T-helper 17 cell (primary cell): ENCODE data around the gene KRAS. TPM values are rescaled to one million over a fixed set of nuclear protein-coding genes. Genes with fewer than 3 reads are reported as not detected.

Experiments used
- ATAC-seq: fragments of 150-1000 bp; cut with Tn5 transposase; 2 replicates; pipeline ENCODE4 v1.10.0; 2021; ENCODE audit warnings: mild to moderate bottlenecking, moderate library complexity
- DNase-seq, 3 donors: peaks; one replicate each; pipeline versions ENCODE4 v3.0.0 to v3.0.0-alpha.2; 2020 to 2021
- H3K9me3 ChIP-seq: one replicate; pipeline ENCODE4 v1.7.0; 2013; ENCODE audit warnings: low read length, mild to moderate bottlenecking; ENCODE audit not compliant: control insufficient read depth, poor library complexity, severe bottlenecking
- H3K27ac Mint-ChIP-seq: one replicate; pipeline ENCODE4 v1.8.0; 2022; ENCODE audit warnings: mild to moderate bottlenecking, moderate library complexity, mixed read lengths
- H3K27me3 Mint-ChIP-seq: one replicate; pipeline ENCODE4 v1.8.0; 2022; ENCODE audit warnings: mixed read lengths
- H3K36me3 Mint-ChIP-seq: one replicate; pipeline ENCODE4 v1.8.0; 2022; ENCODE audit warnings: low read depth, mixed read lengths
- H3K4me1 Mint-ChIP-seq: one replicate; pipeline ENCODE4 v1.8.0; 2022; ENCODE audit warnings: mild to moderate bottlenecking, mixed read lengths
- H3K4me3 Mint-ChIP-seq: one replicate; pipeline ENCODE4 v1.8.0; 2022; ENCODE audit warnings: mild to moderate bottlenecking, moderate library complexity, mixed read lengths
- total RNA-seq, 4 donors: library from RNA in 2 of 4; stranded (reverse) in 2 of 4; gene quantifications; one replicate each; pipeline ENCODE4 v1.2.3 and lab custom pipeline; 2022 to 2026

KRAS gene
- total RNA-seq, 2 donors from 2014 or later: 26.4 to 32.3 TPM

- ATAC-seq (peak; percentile 54), DNase-seq (peak; percentile 18 to 45 (median 35))
- Mint-ChIP-seq H3K27ac (peak overlapping the region; percentile 86), H3K27me3 (no peaks in the 10 kb centered on the region), H3K36me3 (peaks cover 2% of the 10 kb centered on the region), H3K4me1 (peaks cover 29% of the 10 kb centered on the region), H3K4me3 (peak overlapping the region; percentile 96)
- H3K9me3 ChIP-seq: no peaks in the 10 kb centered on the region
Measured at GRCh38 chr12:25249931-25250738, 594 bp downstream of the KRAS start.

DNA sequence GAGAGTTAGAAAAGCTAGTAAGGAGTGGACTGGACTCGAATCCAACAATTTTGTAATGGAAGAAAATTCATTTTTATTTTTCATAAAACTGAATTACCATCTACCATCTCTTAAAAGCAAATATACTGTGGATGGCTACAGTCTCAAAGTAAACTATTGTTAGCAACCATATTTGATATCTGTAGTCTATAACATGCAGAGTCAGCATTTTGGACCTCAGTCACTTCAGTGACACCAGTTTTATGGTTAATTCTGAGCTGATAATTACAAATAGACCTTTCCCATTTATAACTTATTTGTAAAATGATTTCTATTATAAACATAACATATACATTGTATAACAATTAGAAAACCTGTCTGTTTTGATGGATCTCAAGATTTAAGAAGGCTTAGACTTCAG lies 2.0 kb downstream of the KRAS start:
- H3K9me3 ChIP-seq: no peaks in the 10 kb centered on the region
- Mint-ChIP-seq H3K36me3 (peaks cover 2% of the 10 kb centered on the region), H3K4me3 (peak overlapping the region; percentile 96), H3K4me1 (peaks cover 28% of the 10 kb centered on the region), H3K27ac (peak overlapping the region; percentile 86), H3K27me3 (no peaks in the 10 kb centered on the region)
- no peak for ATAC-seq
- DNase-seq: no peak

DNA sequence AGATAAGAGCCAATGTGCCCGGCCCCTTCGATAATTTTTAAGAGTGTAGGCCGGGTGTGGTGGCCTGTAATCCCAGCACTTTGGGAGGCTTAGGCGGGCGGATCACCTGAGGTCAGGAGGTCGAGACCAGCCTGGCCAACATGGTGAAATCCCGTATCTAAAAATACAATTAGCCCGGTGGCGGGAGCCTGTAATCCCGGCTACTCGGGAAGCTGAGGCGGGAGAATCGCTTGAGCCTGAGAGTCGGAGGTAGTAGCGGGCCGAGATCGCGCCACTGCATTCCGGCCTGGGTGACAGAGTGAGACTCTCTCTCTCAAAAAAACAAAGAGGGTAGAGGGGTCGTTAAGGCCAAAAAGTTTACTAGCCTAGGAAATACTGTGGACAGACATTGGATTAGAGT lies 2.6 kb downstream of the KRAS start:
- Mint-ChIP-seq H3K27ac (peak overlapping the region; percentile 86), H3K4me3 (no peak overlapping the region), H3K27me3 (no peaks in the 10 kb centered on the region), H3K36me3 (peaks cover 2% of the 10 kb centered on the region), H3K4me1 (peaks cover 24% of the 10 kb centered on the region)
- DNase-seq (no peak), ATAC-seq (no peak)
- no peaks in the 10 kb centered on the region for H3K9me3 ChIP-seq

- no peak overlapping the region for H3K4me3 Mint-ChIP-seq
- H3K4me1 Mint-ChIP-seq: peaks cover 18% of the 10 kb centered on the region
- no peaks in the 10 kb centered on the region for H3K36me3 Mint-ChIP-seq
Measured at GRCh38 chr12:25245491-25245890, 5.2 kb downstream of the KRAS start.

GRCh38 chr12:25243680-25243990 lies 7.1 kb downstream of the KRAS start:
- no peaks in the 10 kb centered on the region for H3K9me3 ChIP-seq
- ATAC-seq: no peak
- H3K4me3 Mint-ChIP-seq: no peak overlapping the region
- DNase-seq: no peak
- H3K27me3 Mint-ChIP-seq: no peaks in the 10 kb centered on the region
- no peaks in the 10 kb centered on the region for H3K36me3 Mint-ChIP-seq
- H3K27ac Mint-ChIP-seq: peak overlapping the region; percentile 54
- H3K4me1 Mint-ChIP-seq: peaks cover 15% of the 10 kb centered on the region

More at GRCh38 chr12:25245491-25245890, 5.2 kb downstream of the KRAS start:
- no peak for DNase-seq
- ATAC-seq: no peak
- Mint-ChIP-seq H3K27me3 (no peaks in the 10 kb centered on the region), H3K27ac (peak overlapping the region; percentile 49)
- H3K9me3 ChIP-seq: no peaks in the 10 kb centered on the region

DNA sequence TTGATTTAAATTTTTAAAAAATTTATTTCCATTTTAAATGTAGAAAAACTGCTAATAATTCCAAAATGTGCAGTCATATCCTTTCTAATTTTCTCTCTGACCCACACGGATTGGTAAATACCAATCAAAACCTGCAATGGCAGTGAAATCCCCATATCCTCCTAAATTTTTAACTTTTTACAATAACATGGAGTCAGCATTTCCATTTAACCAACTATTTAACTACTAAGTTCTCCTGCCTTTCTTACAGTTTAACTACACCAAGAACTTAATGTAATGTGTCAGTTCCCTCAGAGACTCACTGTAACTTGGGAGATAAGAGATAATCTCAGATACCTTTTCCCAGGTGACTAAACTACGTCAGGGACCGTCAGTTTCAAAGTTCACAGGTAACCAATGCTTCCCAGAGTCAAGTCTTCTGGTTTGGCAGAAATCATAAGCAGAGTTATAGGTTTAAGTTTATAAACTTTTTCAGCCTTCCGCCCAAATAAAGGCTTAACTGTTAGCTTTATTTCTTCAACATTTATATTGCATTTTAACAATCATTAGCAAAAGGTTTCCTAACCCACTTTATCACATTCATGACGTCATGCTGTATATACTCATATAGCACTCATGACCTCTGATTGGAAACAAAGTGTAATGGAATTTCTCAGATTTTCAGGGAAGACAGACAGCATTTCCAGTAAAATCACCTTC lies 7.6 kb downstream of the KRAS start:
- peak overlapping the region; percentile 54 for H3K27ac Mint-ChIP-seq
- H3K36me3 Mint-ChIP-seq: no peaks in the 10 kb centered on the region
- H3K9me3 ChIP-seq: no peaks in the 10 kb centered on the region
- no peak for ATAC-seq
- H3K4me3 Mint-ChIP-seq: no peak overlapping the region
- H3K4me1 Mint-ChIP-seq: peaks cover 13% of the 10 kb centered on the region
- no peaks in the 10 kb centered on the region for H3K27me3 Mint-ChIP-seq
- no peak for DNase-seq

GRCh38 chr12:25241167-25242020 lies 9.3 kb downstream of the KRAS start:
- peaks cover 1% of the 10 kb centered on the region for H3K36me3 Mint-ChIP-seq
- H3K4me3 Mint-ChIP-seq: no peak overlapping the region
- ATAC-seq (peak; percentile 95), DNase-seq (no peak)
- no peaks in the 10 kb centered on the region for H3K9me3 ChIP-seq
- H3K27me3 Mint-ChIP-seq: no peaks in the 10 kb centered on the region
- H3K4me1 Mint-ChIP-seq: peaks cover 17% of the 10 kb centered on the region
- peak overlapping the region; percentile 66 for H3K27ac Mint-ChIP-seq

DNA sequence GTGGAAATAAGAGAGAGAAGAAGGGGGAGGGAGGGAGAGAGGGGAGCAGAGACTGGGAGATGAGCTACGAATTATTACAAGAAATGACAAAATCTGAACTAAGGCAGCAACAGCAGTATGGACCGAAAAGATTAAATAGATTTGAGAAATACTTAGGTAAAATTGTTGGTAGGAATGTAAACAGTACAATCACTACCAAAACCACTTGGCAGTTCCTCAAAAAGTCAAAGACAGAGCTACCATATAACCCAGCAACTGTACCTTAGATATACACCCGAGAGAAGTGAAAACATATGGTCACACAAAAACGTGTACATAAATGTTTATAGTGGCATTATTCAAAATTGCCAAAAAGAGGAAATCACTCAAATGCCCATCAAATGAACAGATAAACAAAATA lies 14.1 kb downstream of the KRAS start:
- H3K9me3 ChIP-seq: no peaks in the 10 kb centered on the region
- no peak overlapping the region for H3K27ac Mint-ChIP-seq
- peaks cover 3% of the 10 kb centered on the region for H3K36me3 Mint-ChIP-seq
- no peak for ATAC-seq
- peaks cover 13% of the 10 kb centered on the region for H3K4me1 Mint-ChIP-seq
- no peak overlapping the region for H3K4me3 Mint-ChIP-seq
- H3K27me3 Mint-ChIP-seq: no peaks in the 10 kb centered on the region
- no peak for DNase-seq

DNA sequence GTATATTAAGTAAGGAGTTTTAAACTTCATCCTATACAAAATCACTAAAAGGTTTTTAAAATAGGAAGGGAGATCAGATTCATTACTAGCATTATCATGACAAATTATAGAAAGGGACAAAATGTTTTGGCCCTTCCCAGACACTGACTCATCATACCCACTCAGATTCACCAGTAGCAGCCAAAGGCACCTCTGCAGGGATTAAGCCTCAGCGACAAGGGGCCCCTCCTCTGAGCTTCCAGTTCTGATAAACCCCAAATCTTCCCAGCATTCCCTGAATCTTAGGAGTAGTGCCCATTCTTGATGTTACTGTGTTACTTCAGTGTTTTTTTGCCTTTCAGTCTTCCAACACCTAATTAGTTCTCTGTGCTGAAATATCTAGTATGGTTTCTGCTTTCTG lies 14.5 kb downstream of the KRAS start:
- Mint-ChIP-seq H3K27me3 (no peaks in the 10 kb centered on the region), H3K36me3 (peaks cover 3% of the 10 kb centered on the region), H3K4me1 (peaks cover 13% of the 10 kb centered on the region), H3K4me3 (no peak overlapping the region), H3K27ac (no peak overlapping the region)
- ATAC-seq (no peak), DNase-seq (no peak)
- no peaks in the 10 kb centered on the region for H3K9me3 ChIP-seq

- no peaks in the 10 kb centered on the region for H3K27me3 Mint-ChIP-seq
- H3K4me1 Mint-ChIP-seq: peaks cover 7% of the 10 kb centered on the region
- ATAC-seq (no peak), DNase-seq (no peak)
- H3K9me3 ChIP-seq: no peaks in the 10 kb centered on the region
- H3K36me3 Mint-ChIP-seq: no peaks in the 10 kb centered on the region
- H3K27ac Mint-ChIP-seq: peak overlapping the region; percentile 69
- no peak overlapping the region for H3K4me3 Mint-ChIP-seq
Measured at GRCh38 chr12:25213338-25213737, 37.4 kb downstream of the KRAS start.

- DNase-seq (no peak), ATAC-seq (no peak)
- H3K4me3 Mint-ChIP-seq: no peak overlapping the region
- no peak overlapping the region for H3K27ac Mint-ChIP-seq
- no peaks in the 10 kb centered on the region for H3K9me3 ChIP-seq
- no peaks in the 10 kb centered on the region for H3K4me1 Mint-ChIP-seq
- no peaks in the 10 kb centered on the region for H3K36me3 Mint-ChIP-seq
- H3K27me3 Mint-ChIP-seq: no peaks in the 10 kb centered on the region
Measured at GRCh38 chr12:25208554-25208953, 42.2 kb downstream of the KRAS start.

DNA sequence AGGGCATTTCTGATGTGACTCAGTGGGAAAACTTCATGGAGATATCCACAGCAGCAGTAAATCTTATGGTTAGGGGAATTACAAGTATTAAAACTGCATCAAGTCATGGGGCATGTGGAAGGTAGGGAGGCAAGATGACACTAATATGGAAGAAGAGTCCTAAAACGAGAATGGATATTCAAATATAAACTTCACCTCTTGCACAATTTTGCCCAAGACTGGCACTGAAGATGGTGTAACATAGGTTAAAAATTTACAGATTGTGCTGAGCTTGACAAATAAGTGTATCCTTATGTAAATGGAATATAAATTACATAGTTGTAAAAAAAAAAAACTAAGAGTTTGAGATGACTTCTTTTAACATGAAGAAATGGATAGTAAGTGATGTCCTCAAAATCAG lies 42.9 kb downstream of the KRAS start:
- no peaks in the 10 kb centered on the region for H3K27me3 Mint-ChIP-seq
- H3K27ac Mint-ChIP-seq: no peak overlapping the region
- H3K36me3 Mint-ChIP-seq: no peaks in the 10 kb centered on the region

GRCh38 chr12:25207411-25207810 lies 43.3 kb downstream of the KRAS start:
- Mint-ChIP-seq H3K36me3 (peaks cover under 1% of the 10 kb centered on the region), H3K27ac (no peak overlapping the region), H3K4me1 (peaks cover 6% of the 10 kb centered on the region), H3K27me3 (no peaks in the 10 kb centered on the region), H3K4me3 (no peak overlapping the region)
- ATAC-seq: no peak
- no peak for DNase-seq
- H3K9me3 ChIP-seq: no peaks in the 10 kb centered on the region

More for the DNA sequence above, 42.9 kb downstream of the KRAS start:
- no peaks in the 10 kb centered on the region for H3K9me3 ChIP-seq
- peaks cover 5% of the 10 kb centered on the region for H3K4me1 Mint-ChIP-seq
- DNase-seq (no peak), ATAC-seq (no peak)
- H3K4me3 Mint-ChIP-seq: no peak overlapping the region
